Uterus (tissue), 2 donors: Measurements from ENCODE around the gene AK4.

ENCODE experiments used
- CTCF ChIP-seq, 4 experiments: fragments of 200-600 bp in 2 of 4; fragments of 450-650 bp in 2 of 4; sonication (generic) in 2 of 4; IDR thresholded peaks; one replicate each; pipeline ENCODE4 v1.5.1; 2016 to 2019; ENCODE audit warnings: antibody characterized with exemption in 4 of 4, mild to moderate bottlenecking in 2 of 4, moderate library complexity in 1 of 4
- POLR2A ChIP-seq, 2 donors: fragments of 450-650 bp; IDR thresholded peaks; one replicate each; pipeline ENCODE4 v1.6.1; 2016; ENCODE audit warnings: antibody characterized with exemption in 2 of 2, mild to moderate bottlenecking in 1 of 2, moderate library complexity in 1 of 2

GRCh38 chr1:65250826-65251225 is 102.8 kb downstream of the AK4 start:
- TF ChIP-seq CTCF (IDR thresholded peaks at IDR 0.05) = no peak
- TF ChIP-seq POLR2A (IDR thresholded peaks at IDR 0.05) = no peak
